Activated T-cell treated with anti-CD3 and anti-CD28 coated beads for 48 hours (primary cell): ENCODE data around the gene METTL23.
"Not testable (repeated sequence)": the region's sequence is repeated elsewhere in the genome, so short reads cannot be mapped to it uniquely, and the experiment has no call there.

ENCODE experiments used
- DNase-seq: peaks from one replicate; pipeline ENCODE4 v3.0.0-alpha.2; 2020; ENCODE audit warnings: low read depth

Gene METTL23

DNA sequence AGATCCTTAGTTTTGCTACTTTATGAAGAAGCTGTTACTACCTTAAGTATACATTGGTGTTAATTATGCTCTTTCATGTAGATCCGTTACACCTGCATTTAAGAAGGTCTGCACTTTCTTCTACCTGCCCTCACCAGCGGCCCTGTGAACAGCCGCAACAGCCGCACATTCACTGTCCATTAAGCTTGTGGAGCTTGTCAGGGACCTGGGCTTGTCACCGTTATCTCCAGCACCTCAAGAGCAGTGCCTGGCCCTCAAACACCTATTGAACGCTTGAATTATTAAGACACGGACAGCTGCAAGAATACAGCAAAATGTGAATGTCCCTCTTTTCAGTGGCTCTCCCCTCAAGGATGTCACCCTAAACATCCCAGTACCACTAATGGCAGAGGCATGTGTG is 12.9 kb upstream of the METTL23 start:
- no peak for DNase-seq

- DNase-seq: no peak
Measured at GRCh38 chr17:76714336-76714735, 12.3 kb upstream of the METTL23 start.

DNA sequence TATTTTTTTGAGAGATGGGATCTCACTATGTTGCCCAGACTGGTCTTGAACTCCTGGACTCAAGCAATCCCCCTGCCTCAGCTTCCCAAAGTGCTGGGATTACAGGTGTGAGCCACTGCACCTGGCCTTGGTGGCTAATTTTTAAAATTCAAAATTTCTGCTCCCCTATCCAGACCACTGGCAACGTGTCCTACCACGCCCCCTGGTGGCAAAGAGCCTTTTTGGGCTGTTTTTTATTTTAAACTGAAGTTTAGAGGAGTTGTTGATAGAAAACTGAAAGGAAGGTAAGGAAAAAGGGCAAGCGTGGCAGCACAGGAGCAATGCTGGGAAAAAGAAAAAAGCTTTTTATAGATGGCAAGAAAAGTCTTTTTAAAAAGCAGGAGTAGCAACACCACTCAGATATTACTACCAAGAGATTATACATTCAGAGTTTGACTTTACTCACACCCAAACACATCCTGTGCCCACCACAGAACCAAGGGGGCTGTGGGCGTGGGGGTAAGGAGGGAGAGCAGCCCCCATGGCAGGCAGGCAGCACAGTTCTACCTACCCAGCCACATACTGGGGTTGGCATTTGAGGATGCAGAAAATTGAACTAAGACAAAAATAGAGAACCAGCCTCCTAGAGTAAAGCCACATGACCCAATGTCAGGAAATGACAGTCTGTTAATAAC is 11.7 kb upstream of the METTL23 start:
- peak; percentile 60 for DNase-seq

- no peak for DNase-seq
Measured at GRCh38 chr17:76715496-76715830, 11.2 kb upstream of the METTL23 start.

GRCh38 chr17:76716146-76716838 is 10.3 kb upstream of the METTL23 start:
- DNase-seq: peak; percentile 38

DNA sequence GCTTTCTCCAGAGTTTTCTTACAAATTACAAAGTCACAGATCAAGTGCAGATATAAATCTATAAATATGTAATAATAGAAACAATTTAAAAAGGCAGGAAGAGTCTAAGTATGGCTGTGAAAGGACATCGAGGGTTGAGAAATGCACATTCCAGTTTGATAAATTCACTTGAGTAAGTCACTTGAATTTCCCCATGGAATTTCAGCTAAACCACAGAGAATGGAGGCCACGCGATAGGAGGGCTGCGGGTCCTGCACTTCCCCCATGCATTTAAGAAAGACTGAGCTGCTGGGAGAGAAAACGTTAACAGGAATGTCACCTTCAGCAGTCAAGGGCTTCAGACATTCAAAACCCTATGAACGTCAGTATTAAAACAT is 9.8 kb upstream of the METTL23 start:
- no peak for DNase-seq

- DNase-seq: no peak
Measured at GRCh38 chr17:76718516-76718915, 8.1 kb upstream of the METTL23 start.

DNA sequence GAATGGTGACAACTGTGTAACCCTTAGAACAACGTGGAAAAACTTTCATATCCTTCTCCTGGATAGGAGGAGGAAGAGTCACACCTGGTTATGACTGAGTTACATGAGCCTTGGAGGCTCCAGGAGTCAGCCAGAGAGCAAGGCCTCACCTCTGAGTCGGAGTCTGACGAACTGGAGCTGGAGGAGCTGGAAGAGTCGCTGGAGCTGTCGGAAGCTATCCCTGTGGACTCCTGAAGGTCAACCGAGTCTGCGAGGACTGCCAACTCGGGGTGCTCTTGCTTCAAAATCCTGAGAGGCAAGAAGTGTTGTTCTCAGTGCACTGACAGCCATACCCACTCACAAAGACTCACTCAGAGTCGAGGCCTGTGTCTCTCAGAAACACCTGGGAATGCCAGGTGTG is 6.4 kb upstream of the METTL23 start:
- DNase-seq: no peak

DNA sequence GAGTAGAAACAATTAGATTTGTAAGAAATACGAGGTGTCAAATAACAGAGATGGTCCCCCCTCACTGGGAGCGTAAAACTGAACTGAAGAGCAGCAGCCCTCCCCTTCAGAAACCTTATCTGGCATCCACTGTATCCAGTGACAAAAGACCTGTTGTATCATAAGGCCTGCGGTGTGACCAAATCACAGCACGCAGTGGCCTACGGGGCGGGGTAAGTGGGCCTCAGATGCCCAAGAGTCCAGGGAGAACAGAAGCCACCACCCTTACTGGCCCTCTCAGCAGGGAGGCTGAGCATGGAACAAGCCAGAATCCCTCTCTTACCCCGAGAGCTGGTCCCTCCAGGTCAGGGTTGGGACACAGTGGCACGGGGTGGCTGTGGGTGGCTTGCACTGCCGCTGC is 5.7 kb upstream of the METTL23 start:
- no peak for DNase-seq

DNA sequence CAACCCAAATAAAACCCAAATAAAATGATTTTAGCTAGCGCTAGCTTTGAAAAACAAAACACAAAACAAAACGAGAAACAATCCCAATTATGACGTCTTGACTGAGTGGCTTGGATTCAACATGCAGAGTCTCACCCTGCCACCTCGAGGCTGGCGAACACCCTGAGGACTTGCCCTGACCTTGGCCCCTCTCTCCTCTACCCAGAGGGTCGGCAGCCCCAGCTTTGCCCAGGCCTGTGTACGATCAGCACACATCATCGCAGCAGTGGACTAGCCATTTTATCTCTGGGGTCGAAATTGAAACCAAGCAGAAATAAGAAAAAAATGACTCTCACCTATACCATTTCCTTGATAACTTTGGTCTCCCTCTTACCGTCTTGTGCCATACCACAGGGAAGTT is 5.2 kb upstream of the METTL23 start:
- DNase-seq: no peak

GRCh38 chr17:76722279-76722678 is 4.4 kb upstream of the METTL23 start:
- DNase-seq: no peak

- not testable (repeated sequence) for DNase-seq
Measured at GRCh38 chr17:76722977-76723376, 3.7 kb upstream of the METTL23 start.

GRCh38 chr17:76723812-76724211 is 2.8 kb upstream of the METTL23 start:
- no peak for DNase-seq

- DNase-seq: peak; percentile 72
Measured at GRCh38 chr17:76725580-76726230, 934 bp upstream of the METTL23 start.

GRCh38 chr17:76726231-76726775 is 336 bp upstream of the METTL23 start, which contains the start of gene JMJD6:
TSS of gene JMJD6 (minus strand) at chr17:76726606. CDS start at chr17:76726475, 131 bp downstream.
- DNase-seq: peak; percentile 92

DNA sequence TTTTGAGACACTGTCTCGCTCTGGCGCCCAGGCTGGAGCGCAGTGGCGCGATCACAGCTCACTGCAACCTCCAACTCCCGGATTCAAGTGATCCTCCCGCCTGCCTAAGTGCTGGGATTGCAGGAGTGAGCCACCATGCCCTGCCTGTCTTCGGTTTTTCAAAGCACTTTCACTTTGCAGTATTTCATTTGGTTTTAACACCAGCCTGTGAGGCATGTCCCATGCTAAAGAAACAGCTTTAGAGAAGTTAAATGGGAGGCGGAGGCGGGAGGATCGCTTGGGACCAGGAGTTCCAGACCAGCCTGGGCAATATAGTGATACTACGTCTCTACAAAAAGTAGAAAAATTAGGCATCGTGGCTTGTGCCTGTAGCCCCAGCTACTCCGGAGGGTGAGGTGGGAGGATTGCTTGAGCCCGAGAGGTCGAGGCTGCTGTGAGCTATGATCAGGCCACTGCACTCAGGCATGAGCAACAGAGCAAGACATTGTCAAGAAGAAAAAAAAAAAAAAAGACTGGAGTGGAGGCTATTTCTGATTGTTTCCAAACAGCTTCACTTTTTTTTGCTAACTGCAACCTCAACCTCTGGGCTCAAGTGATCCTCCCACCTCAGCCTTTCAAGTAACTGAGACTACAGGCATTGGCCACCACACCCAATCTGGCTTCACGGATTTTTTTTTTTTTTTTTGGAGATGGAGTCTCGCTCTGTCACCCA is 1.3 kb downstream of the METTL23 start:
- DNase-seq: no peak

DNA sequence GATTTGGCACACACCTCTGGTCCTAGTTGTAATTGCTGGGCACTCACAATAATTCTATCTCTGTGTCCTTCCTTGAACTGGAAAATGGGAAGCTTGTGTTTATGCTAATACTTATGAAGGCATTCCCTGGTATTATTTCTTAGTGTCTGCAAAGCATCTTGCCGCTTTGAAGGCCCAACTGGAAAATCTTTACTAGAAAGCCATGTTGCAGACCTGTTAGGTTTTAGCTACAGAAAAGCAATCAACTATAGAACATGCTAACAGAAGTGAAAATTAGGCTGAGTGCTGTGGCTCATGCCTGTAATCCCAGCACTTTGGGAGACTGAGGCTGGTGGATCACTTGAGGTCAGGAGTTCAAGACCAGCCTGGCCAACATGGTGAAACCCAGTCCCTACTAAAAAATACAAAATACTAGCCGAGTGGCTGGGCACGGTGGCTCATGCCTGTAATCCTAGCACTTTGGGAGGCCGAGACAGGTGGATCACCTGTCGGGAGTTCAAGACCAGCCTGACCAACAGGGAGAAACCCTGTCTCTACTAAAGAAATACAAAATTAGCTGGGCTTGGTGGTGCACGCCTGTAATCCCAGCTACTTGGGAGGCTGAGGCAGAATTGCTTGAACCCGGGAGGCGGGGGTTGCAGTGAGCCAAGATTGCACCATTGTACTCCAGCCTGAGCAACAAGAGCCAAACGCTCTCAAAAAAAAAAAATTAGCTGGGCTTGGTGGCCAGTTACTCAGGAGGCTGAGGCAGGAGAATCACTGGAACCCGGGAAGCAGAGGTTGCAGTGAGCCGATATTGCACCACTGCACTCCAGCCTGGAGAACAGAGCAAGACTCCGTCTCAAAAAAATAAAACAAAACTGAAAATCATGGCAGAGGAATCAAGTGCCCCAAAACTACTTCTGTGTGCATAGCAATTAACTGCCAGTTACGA is 5.4 kb downstream of the METTL23 start:
- not testable (repeated sequence) for DNase-seq

GRCh38 chr17:76732734-76733617 is 6.3 kb downstream of the METTL23 start:
- no peak for DNase-seq

GRCh38 chr17:76733618-76733957 is 6.9 kb downstream of the METTL23 start:
- DNase-seq: no peak

GRCh38 chr17:76734080-76734840 is 7.6 kb downstream of the METTL23 start:
- DNase-seq: no peak
